ENCODE measurements around the gene CTIF.

Gene CTIF

GRCh38 chr18:48855422-48856377 is 316.9 kb downstream of the CTIF start:
- H3K4me3 ChIP-seq (ENCODE audit: low read length): no peak overlapping the region
- no peak for TF ChIP-seq CTCF (IDR thresholded peaks at IDR 0.05; ENCODE audit: insufficient read depth, low read depth, low read length, missing control alignments)
- no peak for DNase-seq (ENCODE audit: low read depth)

GRCh38 chr18:48857023-48857694 is 318.3 kb downstream of the CTIF start:
- H3K4me3 ChIP-seq (ENCODE audit: low read length): no peak overlapping the region
- DNase-seq (ENCODE audit: low read depth): no peak
- TF ChIP-seq CTCF (IDR thresholded peaks at IDR 0.05; ENCODE audit: insufficient read depth, low read depth, low read length, missing control alignments): no peak

- DNase-seq (ENCODE audit: low read depth): no peak
- TF ChIP-seq CTCF (IDR thresholded peaks at IDR 0.05; ENCODE audit: insufficient read depth, low read depth, low read length, missing control alignments): no peak
- no peak overlapping the region for H3K4me3 ChIP-seq (ENCODE audit: low read length)
These were observed 319.8 kb downstream of the CTIF start for GRCh38 chr18:48858676-48859075.

GRCh38 chr18:48859311-48860268 is 320.8 kb downstream of the CTIF start:
- no peak overlapping the region for H3K4me3 ChIP-seq (ENCODE audit: low read length)
- TF ChIP-seq CTCF (IDR thresholded peaks at IDR 0.05; ENCODE audit: insufficient read depth, low read depth, low read length, missing control alignments): no peak
- no peak for DNase-seq (ENCODE audit: low read depth)

GRCh38 chr18:48860269-48861180 is 321.7 kb downstream of the CTIF start:
- no peak for DNase-seq (ENCODE audit: low read depth)

More at GRCh38 chr18:48860269-48861180, 321.7 kb downstream of the CTIF start:
- TF ChIP-seq CTCF (IDR thresholded peaks at IDR 0.05; ENCODE audit: insufficient read depth, low read depth, low read length, missing control alignments): no peak
- no peak overlapping the region for H3K4me3 ChIP-seq (ENCODE audit: low read length)
